HG02571 (cell line): ENCODE measurements around the gene UGGT1.
A peak's percentile ranks its signal among the peaks of the same experiment; 100 is the strongest.

ENCODE experiments used
- ATAC-seq: cut with Tn5 transposase; IDR thresholded peaks from one replicate; pipeline ENCODE4 v1.9.1; 2021; ENCODE audit warnings: mild to moderate bottlenecking, moderate library complexity; ENCODE audit not compliant: unreplicated experiment

The UGGT1 gene

DNA sequence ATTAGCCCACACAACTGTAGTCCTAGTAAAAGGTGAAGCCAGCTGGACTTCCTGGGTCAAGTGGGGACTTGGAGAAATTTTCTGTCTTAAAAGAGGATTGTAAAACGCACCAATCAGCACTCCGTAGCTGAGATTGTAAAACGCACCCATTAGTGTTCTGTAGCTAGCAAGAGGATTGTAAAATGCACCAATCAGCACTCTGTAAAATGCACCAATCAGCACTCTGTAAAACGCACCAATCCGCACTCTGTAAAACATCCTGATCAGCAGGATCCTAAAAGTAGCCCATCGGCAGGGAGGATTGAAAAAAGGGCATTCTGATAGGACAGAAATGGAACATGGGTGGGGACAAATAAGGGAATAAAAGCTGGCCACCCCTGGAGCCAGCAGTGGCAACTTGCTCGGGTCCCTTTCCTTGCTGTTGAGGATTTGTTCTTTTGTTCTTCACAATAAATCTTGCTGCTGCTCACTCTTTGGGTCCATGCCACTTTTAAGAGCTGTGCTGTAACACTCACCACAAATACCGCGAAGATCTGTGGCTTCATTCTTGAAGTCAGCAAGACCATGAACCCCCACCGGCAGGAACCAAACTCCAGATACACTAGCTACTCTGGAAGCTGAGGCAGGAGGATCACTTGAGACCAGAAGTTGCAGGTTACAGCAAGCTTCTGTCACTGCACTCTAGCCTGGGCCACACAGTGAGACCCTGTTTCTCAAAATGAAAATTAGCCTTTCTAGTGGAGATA is 125.1 kb downstream of the UGGT1 start:
- no peak for ATAC-seq

DNA sequence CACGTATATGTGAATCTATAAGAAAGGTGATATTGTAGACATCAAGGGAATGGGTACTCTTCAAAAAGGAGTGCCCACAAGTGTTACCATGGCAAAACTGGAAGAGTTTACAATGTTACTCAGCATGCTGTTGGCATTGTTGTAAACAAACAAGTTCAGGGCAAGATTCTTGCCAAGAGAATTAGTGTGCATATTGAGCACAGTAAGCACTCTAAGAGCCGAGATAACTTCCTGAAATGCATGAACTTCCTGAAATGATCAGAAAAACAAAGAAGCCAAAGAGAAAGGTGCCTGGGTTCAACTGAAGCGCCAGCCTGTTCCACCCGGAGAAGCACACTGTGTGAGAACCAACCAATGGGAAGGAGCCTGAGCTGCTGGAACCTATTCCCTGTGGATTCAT is 126.7 kb downstream of the UGGT1 start:
- no peak for ATAC-seq

DNA sequence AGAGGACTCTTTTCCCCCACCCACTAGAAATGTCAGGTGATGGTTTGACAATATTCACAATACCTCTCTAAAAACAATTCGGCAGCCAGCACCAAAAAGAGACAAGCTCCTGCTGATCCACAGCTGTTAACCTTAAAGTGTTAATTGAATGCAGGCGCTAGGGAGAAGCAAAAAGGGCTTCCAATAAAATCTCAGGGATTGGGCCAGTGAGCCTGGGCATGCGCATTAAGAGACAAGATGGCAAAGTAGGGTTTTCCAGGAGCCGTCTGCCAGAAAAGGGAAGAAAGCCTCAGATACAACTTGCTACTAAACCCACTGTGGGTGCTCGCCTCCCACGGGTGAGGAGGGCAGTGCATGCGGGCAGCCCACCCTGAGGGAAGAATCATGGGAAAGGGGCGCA is 128.9 kb downstream of the UGGT1 start:
- ATAC-seq, result no peak

DNA sequence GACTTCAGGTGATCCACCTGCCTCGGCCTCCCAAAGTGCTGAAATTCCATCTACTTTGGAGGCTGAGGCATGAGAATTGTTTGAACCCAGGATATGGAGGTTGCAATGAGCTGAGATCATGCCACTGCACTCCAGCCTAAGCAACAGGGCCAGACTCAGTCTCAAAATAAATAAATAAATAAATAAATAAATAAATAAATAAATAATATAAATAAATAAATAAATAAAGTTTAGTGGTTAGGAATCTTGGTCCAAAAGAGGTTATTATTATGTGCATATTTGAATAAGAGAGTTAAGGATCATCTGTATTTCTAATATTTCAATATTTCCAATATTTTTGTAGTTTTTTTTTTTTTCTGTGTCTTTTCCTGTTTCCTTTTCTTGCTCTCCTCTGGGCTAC is 136.9 kb downstream of the UGGT1 start:
- ATAC-seq, result no peak

DNA sequence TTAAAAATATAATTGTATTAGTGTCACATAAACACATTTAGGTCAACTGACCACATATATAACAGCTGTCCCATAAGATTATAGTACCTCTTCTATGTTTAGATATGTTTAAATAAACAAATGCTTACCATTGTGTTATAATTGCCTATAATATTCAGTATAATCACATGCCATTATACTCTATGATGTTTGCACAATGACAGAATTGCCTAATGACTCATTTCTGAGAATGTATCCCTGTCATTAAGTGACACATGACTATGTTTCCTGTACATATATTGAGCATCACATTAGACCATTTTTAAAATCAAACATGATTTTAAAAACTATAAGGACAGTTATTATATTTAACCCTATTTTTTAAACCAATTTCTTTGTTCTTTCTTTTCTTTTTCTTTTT is 137.9 kb downstream of the UGGT1 start:
- no peak for ATAC-seq

DNA sequence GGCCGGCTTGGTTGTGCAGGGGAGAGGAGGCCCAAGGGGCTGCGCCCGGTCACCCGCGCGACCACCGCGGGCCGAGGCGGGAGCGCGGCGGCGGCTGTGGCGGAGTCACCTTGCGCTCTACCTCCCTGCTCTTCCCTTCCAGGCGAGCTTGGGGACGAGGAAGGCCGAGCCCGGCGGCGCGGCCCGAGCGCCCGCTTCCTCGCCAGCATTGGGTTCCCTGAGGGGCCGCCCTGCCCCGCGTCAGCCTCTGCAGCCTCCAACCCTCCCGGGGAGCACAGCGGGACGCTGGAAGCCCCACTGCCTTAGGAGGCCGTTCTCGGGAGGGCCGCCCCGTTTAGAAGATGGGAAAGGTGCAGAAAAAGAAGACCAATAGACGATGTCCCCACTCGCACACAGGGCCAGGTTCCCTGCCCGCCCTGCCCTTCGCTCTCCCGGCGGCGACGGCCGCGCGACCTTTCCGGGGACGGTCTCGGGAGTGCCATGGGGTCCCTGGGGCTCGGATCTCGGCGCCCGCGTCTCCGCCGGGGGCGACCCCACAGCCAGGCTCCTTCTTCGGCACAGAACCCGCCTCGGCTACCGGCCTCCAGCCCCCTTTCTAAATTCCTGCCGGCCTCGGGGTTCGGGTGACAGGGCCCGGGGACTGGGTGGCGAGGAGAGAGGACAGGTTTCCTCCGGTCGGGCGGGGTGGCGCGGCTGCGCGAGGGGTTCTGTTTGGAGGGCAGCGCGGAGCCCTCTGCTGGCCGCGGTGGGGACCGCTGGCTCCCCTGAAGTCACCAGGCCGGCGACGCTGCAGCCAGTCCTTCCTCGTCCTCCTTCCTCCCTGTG is 142.2 kb downstream of the UGGT1 start:
- ATAC-seq, result peak; percentile 98

DNA sequence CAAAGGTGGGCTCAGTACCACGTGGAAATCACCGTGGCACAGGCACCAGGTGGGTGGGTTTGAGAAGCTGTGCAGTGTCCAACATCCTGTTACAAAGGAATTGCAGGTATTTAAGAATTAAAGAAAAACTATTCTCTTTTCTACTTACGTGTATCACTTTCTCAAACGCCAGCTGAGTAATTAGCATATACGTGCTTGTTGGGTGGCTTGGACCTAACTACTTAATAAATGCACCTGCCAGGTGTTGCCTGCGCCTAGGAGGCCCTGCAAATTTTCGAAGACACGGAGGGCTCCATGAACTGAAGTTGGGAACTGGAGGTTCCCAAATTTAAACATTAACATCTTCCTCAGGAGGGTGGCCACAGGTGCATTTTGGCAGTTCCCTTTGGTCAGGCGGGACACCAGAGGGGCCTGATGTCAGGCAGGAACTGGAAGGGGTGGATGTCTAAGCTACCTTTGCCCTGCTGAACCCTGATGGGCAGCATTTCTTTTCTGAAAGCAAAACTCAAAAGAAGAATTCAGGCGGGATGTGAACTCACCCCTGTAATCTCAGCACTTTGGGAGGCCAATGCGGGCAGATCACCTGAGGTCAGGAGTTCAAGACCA is 142.9 kb downstream of the UGGT1 start:
- ATAC-seq, result no peak

DNA sequence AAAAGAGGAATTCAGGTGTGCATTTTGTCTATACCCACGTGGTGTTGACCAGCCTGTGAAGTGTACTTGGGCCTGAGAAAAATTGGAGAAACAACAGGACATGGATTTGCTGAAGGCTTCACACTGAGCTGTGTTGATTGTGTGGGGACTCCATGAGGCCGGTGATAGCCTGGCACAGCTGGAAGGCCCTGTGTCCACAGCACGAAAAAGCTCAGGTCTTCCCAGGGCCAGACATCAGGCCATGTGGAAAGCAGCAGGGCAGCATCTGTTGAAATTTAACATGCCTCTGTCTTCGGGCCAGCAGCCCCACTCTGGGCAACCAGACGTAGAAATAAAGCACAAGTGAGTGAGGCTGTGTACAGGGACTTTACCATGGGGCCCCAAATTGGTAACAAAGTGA is 143.6 kb downstream of the UGGT1 start:
- no peak for ATAC-seq

DNA sequence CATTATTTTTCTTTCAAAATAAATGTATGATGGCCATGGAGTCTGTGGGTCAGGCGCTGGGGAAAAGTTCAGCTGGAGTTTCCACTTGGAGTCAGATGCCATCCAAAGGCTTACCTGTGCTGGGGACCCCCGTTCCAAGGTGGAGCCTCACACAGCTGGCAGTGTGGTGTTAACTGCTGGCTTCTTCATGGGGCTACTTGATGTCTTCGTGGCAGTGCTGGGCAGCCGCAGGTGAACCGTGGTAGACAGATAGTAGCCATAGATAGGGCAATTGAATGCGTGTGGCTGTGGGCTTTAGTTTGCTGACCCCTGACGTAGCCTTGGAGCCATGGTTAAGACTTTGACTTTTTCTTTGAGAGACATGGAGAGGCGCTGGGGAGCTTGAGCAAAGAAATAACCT is 144.6 kb downstream of the UGGT1 start:
- ATAC-seq, result no peak

DNA sequence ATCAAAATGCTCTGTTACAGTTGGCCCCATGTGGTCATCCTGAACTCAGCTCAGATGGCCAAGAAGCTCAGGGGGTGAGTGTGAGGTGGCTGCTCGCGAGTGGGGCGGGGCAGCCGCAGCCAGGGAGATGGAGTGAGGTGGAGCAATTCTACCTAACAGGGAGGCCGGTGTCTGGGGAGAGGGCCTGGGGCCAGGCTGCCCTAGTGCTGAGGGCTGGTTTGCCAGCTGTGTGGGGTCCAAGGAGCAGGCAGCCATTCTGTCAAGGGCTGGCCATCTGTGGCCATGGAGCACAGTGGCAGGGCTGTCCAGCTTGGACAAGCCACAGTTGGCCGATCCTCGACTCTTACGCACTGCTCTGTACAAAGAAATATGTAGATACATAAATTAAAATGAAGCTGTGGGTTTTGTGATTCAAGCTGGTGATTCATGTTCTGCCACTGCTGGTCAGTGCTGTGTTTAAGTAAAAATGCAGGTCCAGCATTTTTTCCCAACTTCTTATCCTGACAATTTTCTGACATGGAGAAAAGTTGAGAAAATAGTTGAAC is 145.6 kb downstream of the UGGT1 start:
- ATAC-seq, result no peak

DNA sequence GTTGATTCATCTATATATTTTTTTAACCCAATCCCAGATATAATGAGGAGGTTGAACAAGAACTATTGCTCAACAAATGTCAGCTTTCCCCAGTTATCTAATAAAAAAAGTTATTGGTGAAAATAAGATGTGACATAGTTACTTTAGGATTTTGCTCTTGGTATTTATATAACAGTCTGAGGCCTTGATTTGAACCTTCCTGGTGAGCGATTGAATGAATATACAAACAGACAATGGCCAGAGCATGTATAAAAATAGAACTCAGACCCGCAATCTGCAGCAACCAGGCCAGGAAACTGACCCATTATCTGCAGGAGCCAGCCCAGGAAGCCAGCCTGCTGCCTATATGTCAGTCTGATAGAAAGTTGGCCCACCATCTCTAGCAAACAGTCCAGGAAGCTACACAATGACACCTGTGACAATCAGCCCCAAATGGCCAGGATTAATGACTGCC is 146.1 kb downstream of the UGGT1 start:
- ATAC-seq, result no peak

DNA sequence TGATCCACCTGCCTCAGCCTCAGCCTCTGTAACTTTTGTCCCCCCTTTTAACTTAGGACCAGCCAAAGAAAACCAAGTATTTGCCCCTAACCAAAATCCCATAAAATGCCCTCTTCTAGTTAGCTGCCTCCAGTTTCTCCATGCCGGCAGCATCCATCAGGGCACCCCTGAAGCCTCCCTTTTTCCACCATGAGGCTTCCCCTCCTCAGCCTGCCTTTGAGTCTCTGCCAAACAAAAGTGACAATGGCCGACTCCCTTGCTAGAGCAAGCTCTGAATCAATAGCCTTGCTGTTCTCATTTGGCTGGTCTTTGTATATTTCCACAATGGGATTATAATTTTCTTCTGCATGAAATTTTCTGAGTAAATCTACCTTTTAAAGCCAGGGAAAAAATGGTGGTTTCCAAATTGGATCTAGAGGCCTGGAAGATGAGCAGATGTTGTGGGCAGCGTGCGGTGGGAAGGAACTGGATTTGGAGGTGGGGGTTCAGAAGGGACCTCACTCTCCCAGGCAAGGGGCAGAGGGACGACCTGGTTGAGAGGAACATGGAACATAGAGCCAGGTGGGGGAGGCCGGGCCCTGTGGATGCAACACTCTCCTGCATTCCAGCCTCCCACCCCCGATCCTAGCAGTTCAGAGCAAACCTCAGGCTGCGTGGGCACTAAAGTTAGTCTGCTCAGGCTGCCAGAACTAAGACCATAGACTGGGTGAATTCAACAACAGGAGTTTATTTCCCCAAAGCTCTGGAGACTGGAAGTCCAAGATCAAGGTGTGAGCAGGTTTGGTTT is 147.1 kb downstream of the UGGT1 start:
- no peak for ATAC-seq

DNA sequence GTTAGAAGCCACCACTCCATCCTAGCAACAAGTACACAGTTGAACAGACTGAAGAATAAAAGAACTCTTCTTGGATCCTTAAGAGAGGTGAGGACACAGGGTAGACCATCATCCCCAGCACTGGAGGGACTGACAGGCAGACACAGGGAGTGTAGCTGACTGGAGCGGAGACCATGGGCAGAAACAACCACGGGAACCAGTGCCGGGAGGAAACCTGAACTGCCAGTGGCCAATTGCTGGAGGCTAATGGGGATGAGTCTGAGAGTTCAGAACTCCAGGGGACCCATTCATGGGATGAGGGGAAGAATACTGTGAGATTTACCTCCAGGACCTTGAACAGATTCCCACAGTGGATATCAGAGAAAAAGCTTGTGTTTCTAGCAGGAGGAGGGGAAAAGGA is 150.9 kb downstream of the UGGT1 start:
- no peak for ATAC-seq
